ENCODE measurements around the gene FDXACB1. TPM values are rescaled to one million over a fixed set of nuclear protein-coding genes. Genes with fewer than 3 reads are reported as not detected.

FDXACB1 gene
- total RNA-seq (1 to 10 TPM; 1.7 to 4.1 TPM), polyA plus RNA-seq (ENCODE audit: insufficient read length in 6 of 6) (1 to 10 TPM; 4.3 to 5.5 (median 4.9) TPM)
- long read RNA-seq, donor 1, partial matches to known transcripts, result 0 of 2 reads
- long read RNA-seq, donor 1, other reads (novel, unspliced or antisense), result 0 of 2 reads
- long read RNA-seq, donor 2, partial matches to known transcripts, result 57 of 124 reads
- long read RNA-seq, donor 2, other reads (novel, unspliced or antisense), result 66 of 124 reads
- long read RNA-seq, donor 3, partial matches to known transcripts, result 0 of 1 reads
- long read RNA-seq, donor 3, other reads (novel, unspliced or antisense), result 0 of 1 reads
- long read RNA-seq, donor 4, partial matches to known transcripts, result 0 of 3 reads
- long read RNA-seq, donor 4, other reads (novel, unspliced or antisense), result 0 of 3 reads
- long read RNA-seq, donor 5, partial matches to known transcripts, result 0 of 2 reads
- long read RNA-seq, donor 5, other reads (novel, unspliced or antisense), result 0 of 2 reads
- long read RNA-seq, donor 6, partial matches to known transcripts, result 0 of 2 reads
- long read RNA-seq, donor 6, other reads (novel, unspliced or antisense), result 0 of 2 reads
- long read RNA-seq, donor 7, result 0 reads
- long read RNA-seq, donor 8, partial matches to known transcripts, result 0 of 1 reads
- long read RNA-seq, donor 8, other reads (novel, unspliced or antisense), result 0 of 1 reads
- long read RNA-seq, donor 9, result 0 reads
- long read RNA-seq, donor 10, partial matches to known transcripts, result 0 of 2 reads
- long read RNA-seq, donor 10, other reads (novel, unspliced or antisense), result 0 of 2 reads
- long read RNA-seq, donor 11, partial matches to known transcripts, result 0 of 6 reads
- long read RNA-seq, donor 11, other reads (novel, unspliced or antisense), result 0 of 6 reads
- long read RNA-seq, donor 12, partial matches to known transcripts, result 25 of 72 reads
- long read RNA-seq, donor 12, other reads (novel, unspliced or antisense), result 47 of 72 reads

DNA sequence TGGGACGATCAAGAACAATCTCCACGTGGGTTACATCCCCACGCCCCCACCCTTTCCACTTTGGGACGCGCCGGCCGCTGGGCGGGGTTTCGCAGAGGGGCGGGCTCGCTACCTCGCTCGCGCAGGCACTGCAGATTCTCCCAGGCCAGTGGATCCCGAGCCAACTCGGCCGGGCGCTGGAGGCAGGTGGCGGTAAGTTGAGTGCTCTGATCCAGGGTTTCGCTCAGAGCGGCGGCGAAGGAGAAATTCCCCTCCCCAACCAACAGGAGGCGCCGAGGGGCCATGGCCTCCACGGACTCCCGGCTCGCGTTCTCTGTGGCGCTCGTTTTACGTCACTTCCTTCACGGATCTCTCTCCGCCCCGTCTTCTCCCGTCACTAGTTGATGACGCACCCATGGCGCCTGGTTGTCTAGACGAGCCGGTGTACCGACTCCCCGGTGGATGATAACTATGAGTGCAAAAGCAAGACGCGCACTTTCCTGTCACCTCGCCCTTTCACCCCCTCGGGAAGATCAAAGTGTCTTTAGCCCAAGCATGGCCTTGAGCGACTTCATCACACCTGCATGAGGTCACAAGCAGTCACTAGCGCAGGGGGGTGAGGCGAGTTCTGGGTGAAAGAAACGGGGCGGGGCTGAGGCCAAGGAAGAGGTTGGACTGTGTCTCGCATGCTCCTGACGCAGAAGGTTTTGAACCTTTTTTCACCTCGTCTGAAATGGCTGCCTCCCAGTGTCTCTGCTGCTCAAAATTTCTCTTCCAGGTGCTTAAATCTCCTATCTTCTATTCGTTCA, at the start of gene FDXACB1, which contains the start of gene CFAP68:
FDXACB1 (minus strand) TSS at position 317 of the 788 bp plus-strand sequence; CDS start at position 284, 33 bp downstream.
CFAP68 (plus strand) TSS at position 693 of the 788 bp plus-strand sequence; CDS start at position 713, 20 bp downstream.
- H3K36me3 ChIP-seq, result peaks cover 0 to 14% of the 10 kb centered on the region in 2 donors
- no peaks in the 10 kb centered on the region for H3K27me3 ChIP-seq
- peak; percentile 96 to 98 (median 98) for DNase-seq
- intact Hi-C loops (cut with DNase I), result loop anchor here in 1 of 2 donors (10.0 kb wide), 1 partner anchor 46 kb away; no protein-coding TSS in a partner anchor
- peak within 1 kb of the TSS; percentile 92 to 97 for H3K27ac ChIP-seq
- peak; percentile 96 for ATAC-seq
- peaks cover 5 to 19% of the 10 kb centered on the region in 2 donors for H3K4me1 ChIP-seq
- no peaks in the 10 kb centered on the region for H3K9me3 ChIP-seq
- TF ChIP-seq, protein P1, sequence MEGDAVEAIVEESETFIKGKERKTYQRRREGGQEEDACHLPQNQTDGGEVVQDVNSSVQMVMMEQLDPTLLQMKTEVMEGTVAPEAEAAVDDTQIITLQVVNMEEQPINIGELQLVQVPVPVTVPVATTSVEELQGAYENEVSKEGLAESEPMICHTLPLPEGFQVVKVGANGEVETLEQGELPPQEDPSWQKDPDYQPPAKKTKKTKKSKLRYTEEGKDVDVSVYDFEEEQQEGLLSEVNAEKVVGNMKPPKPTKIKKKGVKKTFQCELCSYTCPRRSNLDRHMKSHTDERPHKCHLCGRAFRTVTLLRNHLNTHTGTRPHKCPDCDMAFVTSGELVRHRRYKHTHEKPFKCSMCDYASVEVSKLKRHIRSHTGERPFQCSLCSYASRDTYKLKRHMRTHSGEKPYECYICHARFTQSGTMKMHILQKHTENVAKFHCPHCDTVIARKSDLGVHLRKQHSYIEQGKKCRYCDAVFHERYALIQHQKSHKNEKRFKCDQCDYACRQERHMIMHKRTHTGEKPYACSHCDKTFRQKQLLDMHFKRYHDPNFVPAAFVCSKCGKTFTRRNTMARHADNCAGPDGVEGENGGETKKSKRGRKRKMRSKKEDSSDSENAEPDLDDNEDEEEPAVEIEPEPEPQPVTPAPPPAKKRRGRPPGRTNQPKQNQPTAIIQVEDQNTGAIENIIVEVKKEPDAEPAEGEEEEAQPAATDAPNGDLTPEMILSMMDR (IDR thresholded peaks at IDR 0.05), result peak; percentile 89 to 98
- peak within 1 kb of the TSS; percentile 52 to 73 for H3K4me3 ChIP-seq

DNA sequence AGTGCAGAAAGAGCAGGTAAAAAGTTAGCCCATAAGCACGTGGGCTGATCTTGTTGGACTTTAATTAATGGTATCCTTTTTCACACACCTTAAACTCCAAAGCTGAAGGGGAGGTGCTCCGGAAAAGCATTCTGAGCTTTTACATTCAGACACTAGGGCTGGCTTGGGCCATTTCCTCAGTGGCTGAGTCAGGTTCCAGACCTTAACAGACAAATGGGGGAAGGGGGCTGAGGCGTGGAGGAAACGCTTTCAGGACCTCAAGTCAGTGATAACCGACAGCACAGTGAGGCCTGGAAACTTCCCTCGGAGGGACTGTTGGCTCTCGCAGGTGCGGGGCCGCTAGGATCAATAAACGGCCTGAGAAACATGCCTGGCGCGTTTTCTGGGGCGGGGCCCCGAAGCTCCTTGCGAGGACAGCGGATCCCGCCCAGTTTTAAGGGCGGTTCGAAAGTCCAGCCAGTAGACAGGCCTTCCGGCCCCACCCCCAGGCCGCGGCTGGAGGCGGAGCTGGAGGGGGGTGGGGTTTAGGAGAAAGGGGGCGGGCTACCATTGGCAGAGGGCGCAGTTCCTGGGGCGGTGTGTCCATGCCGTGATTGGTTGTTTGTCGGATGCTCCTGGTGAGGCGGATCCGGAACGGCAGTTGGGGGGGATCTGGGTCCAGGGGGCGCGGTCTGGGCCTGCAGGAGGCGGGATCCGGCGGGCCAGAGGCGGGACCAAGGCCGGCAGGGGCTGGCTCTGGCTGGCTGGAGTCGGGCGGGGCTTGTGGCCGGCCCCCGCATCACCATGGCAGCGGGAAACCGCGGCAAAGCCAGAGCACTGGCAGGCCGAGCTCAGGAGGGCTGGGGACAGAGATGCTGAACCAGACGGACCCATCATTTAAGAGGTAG, 47.8 kb upstream of the FDXACB1 start:
- peak; percentile 94 to 99 (median 98) for DNase-seq
- TF ChIP-seq, protein P1 (IDR thresholded peaks at IDR 0.05), result no peak
- H3K27me3 ChIP-seq, result no peaks in the 10 kb centered on the region
- H3K4me1 ChIP-seq, result peaks cover 21 to 25% of the 10 kb centered on the region in 2 donors
- H3K9me3 ChIP-seq, result no peaks in the 10 kb centered on the region
- peak overlapping the region; percentile 24 to 41 for H3K4me3 ChIP-seq
- intact Hi-C loops (cut with DNase I), result loop anchor here in 1 of 2 donors (10.0 kb wide), 1 partner anchor 52 kb away; the partner anchor contains the start of genes ALG9, CFAP68 and FDXACB1
- peak overlapping the region; percentile 84 to 88 for H3K27ac ChIP-seq
- peak; percentile 94 for ATAC-seq
- H3K36me3 ChIP-seq, result no peaks in the 10 kb centered on the region

DNA sequence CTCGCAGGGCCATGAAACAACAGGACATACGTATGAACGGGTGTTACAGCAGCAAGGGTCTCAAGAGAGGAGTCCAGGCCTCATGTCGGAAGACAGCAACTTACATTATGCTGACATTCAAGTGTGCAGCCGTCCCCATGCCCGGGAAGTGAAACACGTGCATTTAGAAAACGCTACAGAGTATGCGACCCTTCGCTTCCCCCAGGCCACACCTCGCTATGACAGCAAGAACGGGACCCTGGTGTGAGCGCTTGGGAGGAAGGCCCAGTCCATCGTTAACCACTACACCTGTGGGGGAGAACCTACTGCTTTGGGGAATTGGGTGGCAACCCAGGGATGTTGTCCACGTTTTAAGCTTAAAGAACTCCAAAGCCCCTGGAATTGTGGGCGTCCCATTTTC, 47.0 kb upstream of the FDXACB1 start:
- no peaks in the 10 kb centered on the region for H3K9me3 ChIP-seq
- no peaks in the 10 kb centered on the region for H3K27me3 ChIP-seq
- H3K4me1 ChIP-seq, result peaks cover 21 to 22% of the 10 kb centered on the region in 2 donors
- H3K4me3 ChIP-seq, result no peak overlapping the region
- TF ChIP-seq, protein P1 (IDR thresholded peaks at IDR 0.05), result no peak
- no peaks in the 10 kb centered on the region for H3K36me3 ChIP-seq
- DNase-seq (no peak), ATAC-seq (no peak)
- intact Hi-C loops (cut with DNase I), result loop anchor here in 1 of 2 donors (10.0 kb wide), 1 partner anchor 51 kb away; the partner anchor contains the start of genes ALG9, CFAP68 and FDXACB1
- peak overlapping the region; percentile 84 to 88 for H3K27ac ChIP-seq

GRCh38 chr11:111923951-111924350, 45.0 kb upstream of the FDXACB1 start:
- peak overlapping the region; percentile 24 to 92 for H3K27ac ChIP-seq
- no peak overlapping the region for H3K4me3 ChIP-seq
- DNase-seq (no peak), ATAC-seq (no peak)
- H3K9me3 ChIP-seq, result no peaks in the 10 kb centered on the region
- no peaks in the 10 kb centered on the region for H3K27me3 ChIP-seq
- intact Hi-C loops (cut with DNase I), result loop anchor here in 1 of 2 donors (10.0 kb wide), 1 partner anchor 49 kb away; the partner anchor contains the start of genes ALG9, CFAP68 and FDXACB1
- no peaks in the 10 kb centered on the region for H3K36me3 ChIP-seq
- TF ChIP-seq, protein P1 (IDR thresholded peaks at IDR 0.05), result no peak
- peaks cover 21 to 22% of the 10 kb centered on the region in 2 donors for H3K4me1 ChIP-seq
